Jurkat, Clone E6-1 (cell line): ENCODE results near the gene MSN.
"Not testable (repeated sequence)": the region's sequence is repeated elsewhere in the genome, so short reads cannot be mapped to it uniquely, and the experiment has no call there.

ENCODE experiments used
- DNase-seq: peaks from one replicate; pipeline ENCODE4 v3.0.0-alpha.2; 2011; ENCODE audit warnings: low read depth, low spot score
- H3K4me3 ChIP-seq: 2 replicates; pipeline ENCODE4 v1.5.1; 2011; ENCODE audit warnings: mild to moderate bottlenecking, low read length, control low read depth, moderate library complexity

Gene MSN

DNA sequence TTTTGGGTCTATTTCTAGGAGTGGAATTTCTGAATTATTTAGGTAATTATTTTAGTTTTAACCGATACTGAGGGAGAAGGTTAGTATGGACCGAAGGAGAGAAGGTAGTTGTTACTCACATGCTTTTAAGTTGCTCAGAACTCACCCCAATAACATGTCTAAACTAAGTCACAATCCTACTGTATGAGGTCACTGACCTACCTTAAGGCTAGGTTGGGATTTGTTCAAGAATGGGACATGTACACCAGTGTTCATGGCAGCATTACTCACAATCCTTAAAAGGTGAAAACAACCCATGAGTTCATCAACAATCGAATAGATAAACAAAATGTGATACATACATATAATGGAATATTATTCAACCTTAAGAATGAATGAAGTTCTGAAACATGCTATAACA is 90.5 kb downstream of the MSN start:
- no peak for DNase-seq
- H3K4me3 ChIP-seq, result no peak overlapping the region

DNA sequence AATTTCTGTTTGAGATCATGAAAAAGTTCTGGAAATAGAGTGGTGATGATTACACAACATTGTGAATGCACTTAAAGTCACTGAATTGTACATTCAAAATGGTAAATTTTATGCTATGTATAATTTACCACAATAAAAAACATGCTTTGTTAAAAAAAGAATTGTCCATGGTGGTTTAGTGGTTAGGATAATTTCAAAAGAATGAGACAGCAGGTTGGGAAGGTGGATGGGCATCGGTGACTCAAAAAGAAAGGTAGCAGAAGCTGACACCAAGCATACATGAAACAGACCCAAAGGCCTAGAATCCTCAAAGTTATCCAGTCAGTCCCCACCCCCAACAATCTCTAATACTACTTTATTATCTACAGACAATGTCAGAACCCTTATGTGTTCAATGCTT is 91.1 kb downstream of the MSN start:
- DNase-seq, result no peak
- no peak overlapping the region for H3K4me3 ChIP-seq

- H3K4me3 ChIP-seq, DNase-seq: not testable (repeated sequence)
Measured at GRCh38 chrX:65759525-65759924, 92.1 kb downstream of the MSN start.

DNA sequence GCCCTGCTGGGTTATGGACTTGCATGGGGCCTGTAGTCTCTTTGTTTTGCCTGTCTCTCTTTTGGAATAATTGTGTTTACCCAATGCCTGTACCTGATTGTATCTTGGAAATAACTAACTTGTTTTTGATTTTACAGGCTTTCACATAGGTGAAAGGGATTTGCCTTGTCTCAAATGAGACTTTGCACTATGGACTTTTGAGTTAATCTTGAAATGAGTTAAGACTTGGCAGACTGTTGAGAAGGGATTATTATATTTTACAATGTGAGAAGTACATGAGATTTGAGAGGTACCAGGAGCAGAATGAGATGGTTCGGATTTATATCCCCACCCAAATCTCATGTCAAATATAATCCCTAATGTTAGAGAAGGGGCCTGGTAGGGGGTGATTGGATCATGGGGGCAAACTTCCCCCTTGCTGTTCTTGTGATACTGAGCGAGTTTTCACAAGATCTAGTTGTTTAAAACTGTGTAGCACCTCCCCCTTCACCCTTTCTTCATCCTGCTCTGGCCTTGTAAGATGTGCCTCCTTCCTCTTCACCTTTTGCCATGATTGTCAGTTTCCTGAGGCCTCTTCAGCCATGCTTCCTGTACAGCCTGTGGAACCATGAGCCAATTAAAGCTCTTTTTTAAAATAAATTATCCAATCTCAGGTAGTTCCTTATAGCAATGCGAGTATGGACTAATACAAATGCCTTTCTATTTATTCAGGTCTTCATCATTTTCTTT is 102.3 kb downstream of the MSN start:
- DNase-seq, result no peak
- H3K4me3 ChIP-seq, result no peak overlapping the region

- DNase-seq, result no peak
- no peak overlapping the region for H3K4me3 ChIP-seq
Measured at GRCh38 chrX:65772842-65773241, 105.4 kb downstream of the MSN start.

DNA sequence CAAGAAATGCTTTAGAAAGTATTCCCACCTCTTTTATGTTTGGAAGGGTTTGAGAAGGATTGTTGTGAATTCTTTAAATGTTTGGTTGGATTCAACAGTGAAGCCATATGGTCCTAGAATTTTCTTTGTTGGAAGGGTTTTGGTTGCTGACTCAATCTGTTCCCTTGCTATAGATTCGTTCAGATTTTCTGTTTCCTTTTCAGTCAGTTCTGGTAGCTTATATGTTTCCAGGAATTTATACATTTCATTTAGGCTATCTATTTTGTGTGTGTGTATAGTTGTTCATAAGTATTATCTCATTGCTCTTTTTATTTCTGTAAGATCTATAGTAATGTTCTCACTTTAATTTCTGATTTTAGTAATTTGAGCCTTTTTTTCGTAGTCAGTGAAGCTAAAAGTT is 114.4 kb downstream of the MSN start:
- no peak for DNase-seq
- H3K4me3 ChIP-seq, result no peak overlapping the region

DNA sequence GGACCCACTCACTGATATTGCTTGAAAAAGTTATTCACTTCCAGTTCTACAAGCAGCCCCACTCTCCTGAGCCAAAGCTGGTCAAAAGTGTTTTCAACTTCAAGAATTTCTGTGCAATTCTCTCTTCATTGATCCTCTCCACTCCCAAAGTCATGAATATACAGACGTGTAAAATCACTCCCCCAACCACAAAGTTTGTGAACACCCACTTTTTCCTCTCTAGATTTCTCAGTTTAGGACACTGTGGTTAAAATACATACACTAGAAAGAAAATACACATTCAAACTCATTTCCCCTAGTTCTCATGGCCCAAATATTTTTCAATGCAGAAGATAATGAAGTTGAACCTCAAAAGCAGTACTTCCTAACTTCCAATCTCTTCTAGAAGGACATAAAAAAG is 116.3 kb downstream of the MSN start:
- H3K4me3 ChIP-seq, result no peak overlapping the region
- DNase-seq, result no peak
